HG03064 (cell line): Measurements from ENCODE around the gene HDAC5.
"Not testable (repeated sequence)": the region's sequence is repeated elsewhere in the genome, so short reads cannot be mapped to it uniquely, and the experiment has no call there.

Experiments used
- ATAC-seq: cut with Tn5 transposase; IDR thresholded peaks from one replicate; pipeline ENCODE4 v1.9.1; 2021; ENCODE audit warnings: low read depth; ENCODE audit not compliant: unreplicated experiment

The HDAC5 gene

GRCh38 chr17:44071198-44071520, 52.3 kb downstream of the HDAC5 start:
- ATAC-seq, result no peak

- peak; percentile 67 for ATAC-seq
These were observed 52.8 kb downstream of the HDAC5 start, which contains the start of gene G6PC3 for GRCh38 chr17:44070455-44071197. Gene G6PC3 (plus strand): TSS chr17:44070735. CDS start chr17:44070966, 231 bp downstream.

- no peak for ATAC-seq
These were observed 53.4 kb downstream of the HDAC5 start for GRCh38 chr17:44069974-44070454.

DNA sequence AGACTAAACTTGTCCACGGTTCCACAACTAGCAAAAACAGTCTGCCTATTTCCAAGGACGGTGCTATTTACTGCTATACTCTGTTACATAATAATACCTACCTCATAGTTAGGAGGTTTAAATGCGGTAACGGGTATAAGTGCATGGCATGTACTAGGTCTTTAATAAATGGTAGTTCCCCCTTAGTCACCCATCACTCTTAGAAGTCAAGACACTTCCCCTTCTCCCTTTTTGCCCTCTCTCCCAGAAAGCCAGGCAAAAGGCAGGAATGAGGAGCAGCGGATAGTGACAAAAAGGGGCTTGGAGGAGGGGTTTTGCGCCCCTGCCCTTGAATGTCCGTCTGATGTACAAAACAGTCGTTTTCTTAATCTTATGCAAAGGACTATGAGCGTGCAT, 55.9 kb downstream of the HDAC5 start:
- ATAC-seq, result no peak

DNA sequence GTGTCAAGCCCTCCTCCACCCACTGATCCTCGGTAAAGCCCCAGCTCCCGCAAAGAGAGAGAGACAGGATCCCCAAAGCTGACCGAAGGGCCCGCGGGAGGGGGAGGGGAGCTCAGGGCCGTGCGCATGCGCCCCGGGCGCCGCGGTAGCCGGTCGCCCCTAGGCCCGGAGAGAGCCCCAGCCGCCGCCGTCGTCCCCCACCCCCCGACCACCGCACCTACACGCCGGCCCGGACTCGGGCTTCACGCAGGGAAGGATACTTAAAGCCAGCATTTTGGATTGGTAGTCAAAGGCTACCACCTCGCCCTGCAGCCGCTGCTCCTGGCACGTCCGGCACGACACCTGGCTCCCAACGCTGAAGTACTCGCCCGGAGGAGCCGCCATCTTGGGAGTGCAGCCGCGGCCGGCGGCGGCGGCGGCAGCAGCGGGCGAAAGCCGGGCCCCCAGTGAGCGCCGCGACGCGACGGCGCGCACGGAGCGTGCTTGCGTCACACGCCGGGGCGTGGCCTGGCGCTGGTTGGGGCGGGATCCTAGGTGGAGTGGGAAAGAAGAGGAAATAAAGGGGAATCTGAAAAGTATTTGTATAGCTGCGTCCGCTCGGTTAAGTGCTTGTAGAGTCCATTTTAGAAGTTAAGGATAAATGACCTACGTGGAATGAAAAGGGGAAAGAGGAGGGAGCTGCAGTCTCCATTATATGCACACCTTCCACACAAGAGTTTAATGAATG, 57.1 kb downstream of the HDAC5 start, which contains the start of gene LSM12:
Gene LSM12, minus strand, starts transcription at position 468 of the 727 bp plus-strand sequence. Its CDS starts 84 bp downstream, at position 384.
- ATAC-seq, result peak; percentile 45

- ATAC-seq, result no peak
These were observed 57.7 kb downstream of the HDAC5 start for GRCh38 chr17:44065668-44066203.

GRCh38 chr17:44063704-44064639, 59.5 kb downstream of the HDAC5 start:
- no peak for ATAC-seq

DNA sequence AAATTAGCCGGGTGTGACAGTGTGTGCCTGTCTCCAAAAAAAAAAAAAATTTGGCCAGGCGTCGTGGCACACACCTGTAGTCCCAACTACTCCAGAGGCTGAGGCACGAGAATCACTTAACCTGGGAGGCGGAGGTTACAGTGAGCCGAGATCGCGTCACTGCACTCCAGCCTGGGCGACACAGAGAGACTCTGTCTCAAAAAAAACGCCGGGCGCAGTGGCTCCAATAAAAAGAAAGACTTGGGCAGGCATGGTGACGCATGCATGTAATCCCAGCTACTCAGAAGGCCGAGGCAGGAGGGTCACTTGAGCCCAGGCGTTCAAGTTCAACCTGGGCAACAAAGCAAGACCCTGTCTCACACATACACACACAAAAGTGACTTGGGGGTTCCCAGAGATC, 60.6 kb downstream of the HDAC5 start:
- ATAC-seq, result no peak

GRCh38 chr17:44061446-44061845, 62.0 kb downstream of the HDAC5 start:
- ATAC-seq, result no peak

DNA sequence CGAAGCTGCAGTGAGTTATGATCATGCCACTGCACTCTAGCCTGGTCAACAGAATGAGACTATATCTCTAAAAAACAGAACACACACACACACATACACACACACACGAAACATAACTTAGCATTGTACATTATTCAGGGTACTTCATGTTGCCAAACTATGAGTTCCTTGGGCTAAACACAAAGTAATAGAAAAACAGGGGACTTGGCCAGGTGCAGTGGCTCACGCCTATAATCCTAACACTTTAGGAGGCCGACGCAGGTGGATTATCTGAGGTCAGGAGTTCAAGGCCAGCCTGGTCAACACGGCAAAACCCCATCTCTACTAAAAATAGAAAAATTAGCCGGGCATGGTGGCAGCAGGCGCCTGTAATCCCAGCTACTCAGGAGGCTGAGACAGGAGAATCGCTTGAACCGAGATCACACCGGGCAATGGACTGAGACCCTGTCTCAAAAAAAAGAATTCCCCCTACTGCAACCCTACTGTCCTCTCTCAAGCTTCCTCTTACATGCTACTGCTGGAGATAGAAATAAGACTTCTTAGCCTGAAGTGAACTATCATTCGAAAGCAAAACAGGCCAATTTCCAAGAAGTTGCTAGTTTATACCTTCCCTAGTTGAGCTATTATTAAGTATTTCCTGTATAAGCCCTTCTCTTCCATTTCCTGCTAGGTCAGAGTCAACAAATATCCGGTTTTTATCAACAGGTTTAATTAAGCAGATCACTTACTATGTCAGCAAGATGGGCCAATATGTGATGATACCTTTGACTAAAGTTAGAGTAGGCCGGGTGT, 64.1 kb downstream of the HDAC5 start:
- no peak for ATAC-seq

- no peak for ATAC-seq
These were observed 70.1 kb downstream of the HDAC5 start for GRCh38 chr17:44053125-44053872.

DNA sequence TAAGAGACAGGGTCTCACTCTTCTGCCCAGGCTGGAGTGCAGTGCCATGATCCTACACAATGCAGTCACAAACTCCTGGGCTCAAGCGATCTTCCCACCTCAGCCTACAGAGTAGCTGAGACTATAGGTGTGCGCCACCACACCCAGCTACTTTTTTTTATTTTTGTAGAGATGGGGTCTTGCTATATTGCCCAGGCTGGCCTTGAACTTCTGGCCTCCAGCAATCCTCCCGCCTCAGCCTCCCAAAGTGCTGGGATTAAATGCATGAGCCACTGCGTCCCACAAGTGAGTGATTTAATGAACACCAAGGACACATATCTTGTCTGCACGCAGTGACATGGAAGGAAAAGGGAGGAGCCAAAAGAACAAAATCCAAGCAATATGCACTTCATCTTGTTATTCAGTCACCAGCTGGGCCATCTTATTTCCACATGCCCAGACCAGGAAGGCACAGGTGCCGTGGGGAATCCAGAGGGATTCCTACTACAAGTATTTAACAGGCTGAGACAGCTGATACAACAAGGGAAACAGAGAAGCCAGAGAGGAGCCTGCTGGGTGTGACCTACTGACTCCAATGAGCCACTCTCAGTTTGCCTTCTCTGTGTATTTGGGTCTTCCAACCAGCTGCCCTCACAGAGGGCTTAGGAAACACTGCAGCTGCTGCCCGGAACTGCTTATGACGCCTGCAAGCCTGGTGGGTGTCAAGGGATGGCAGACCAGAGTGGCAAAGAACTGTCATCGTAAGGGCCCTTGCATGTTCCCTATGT, 74.0 kb downstream of the HDAC5 start:
- no peak for ATAC-seq

DNA sequence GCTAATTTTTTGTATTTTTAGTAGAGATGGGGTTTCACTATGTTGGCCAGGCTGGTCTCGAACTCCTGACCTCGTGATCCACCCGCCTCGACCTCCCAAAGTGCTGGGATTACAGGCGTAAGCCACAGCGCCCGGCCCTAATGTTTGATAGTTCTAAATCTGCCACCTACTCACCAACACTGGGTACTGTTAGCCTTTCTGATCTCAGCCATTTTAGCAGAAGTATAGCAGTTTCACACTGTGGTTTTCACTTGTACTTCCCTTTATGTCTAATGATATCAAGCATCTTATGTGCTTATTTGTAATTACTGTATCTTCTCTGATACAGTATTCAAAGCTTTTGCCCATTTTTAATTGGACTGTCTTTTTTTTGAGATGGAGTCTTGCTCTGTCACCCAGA, 76.5 kb downstream of the HDAC5 start:
- ATAC-seq, result not testable (repeated sequence)

- ATAC-seq, result no peak
These were observed 78.0 kb downstream of the HDAC5 start for GRCh38 chr17:44045486-44045885.

DNA sequence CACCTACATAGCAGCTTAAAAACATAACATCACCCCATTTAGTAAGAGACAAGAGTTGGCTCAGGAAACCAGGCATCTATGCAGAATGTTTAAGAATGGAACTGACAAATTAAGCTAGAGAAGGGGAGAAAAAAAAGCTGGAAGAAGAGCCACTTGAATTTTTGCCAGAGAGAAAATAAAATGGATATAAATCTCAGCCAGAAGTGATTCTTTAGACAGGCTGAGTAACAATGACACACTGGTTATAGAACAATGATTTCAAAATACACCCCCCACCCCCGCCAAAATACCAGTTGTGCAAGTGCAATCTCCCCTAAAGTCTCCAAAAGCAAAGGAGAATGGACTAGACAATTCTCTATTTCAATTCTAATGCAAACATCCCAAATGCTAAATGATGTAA, 79.4 kb downstream of the HDAC5 start:
- ATAC-seq, result no peak

DNA sequence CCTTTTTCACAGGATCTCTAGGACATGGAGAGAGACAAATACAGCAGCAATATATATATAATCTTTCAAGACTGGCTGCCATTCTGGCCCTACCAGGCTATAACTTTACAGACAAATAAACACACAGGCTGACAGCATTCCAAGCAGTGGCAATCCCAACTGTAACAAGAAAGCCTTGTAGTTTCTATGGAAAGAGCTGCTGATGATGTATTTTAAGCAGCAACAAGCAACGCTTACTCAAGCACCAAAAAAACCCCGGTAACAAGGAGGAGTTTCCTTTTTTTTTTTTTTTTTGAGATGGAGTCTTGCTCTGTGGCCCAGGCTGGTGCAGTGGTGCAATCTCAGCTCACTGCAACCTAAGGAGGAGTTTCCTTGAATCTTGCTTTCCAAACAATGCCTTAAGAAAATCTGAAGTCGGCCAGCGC, 80.2 kb downstream of the HDAC5 start:
- ATAC-seq, result no peak

DNA sequence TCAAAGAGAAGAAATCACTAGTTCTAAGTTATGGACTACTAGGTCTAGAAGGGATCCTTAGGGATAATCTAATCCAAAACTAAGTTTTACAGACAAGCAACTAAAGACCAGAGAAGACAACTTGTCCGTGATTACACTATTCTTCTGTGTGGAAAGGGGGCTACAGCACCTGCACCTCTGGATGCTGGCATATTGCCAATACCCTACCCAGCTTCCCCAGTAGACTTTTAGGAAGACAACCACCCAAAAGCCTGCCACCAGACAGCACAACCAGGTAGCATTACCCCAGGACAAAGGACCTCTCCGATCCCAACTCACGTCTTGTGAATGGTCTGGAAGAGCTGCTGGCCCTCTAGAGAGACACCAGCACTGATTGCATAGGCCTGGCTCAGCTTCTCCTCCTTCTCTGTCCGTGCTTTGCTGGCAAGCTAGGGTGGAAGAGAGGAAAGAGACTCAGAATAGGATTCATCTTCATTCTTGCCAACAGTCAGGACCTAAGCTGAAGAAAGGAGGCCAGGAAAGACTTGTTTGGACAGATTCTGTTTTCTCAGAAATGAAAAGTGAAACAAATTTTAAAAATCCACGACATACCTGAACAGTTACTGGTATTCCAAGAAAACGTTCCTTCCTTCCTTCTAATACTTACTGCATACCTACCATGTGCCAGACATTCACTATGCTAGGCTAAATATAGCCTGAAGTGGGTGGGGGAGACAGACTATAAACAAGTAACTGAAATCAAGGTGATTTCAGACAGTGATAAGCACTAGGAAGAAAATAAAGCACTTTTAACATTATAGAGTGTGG, 83.4 kb downstream of the HDAC5 start:
- no peak for ATAC-seq
